HepG2 (cell line): ENCODE results near the gene NEK9. TPM values are rescaled to one million over a fixed set of nuclear protein-coding genes. Genes with fewer than 3 reads are reported as not detected.
A peak's percentile ranks its signal among the peaks of the same experiment; 100 is the strongest.

Experiments used
- AKNA ChIP-seq: sonication (generic); formaldehyde crosslinking; IDR thresholded peaks from 2 replicates; pipeline ENCODE4 v1.4.0; 2020; ENCODE audit warnings: missing genetic modification reagents, borderline replicate concordance
- CAMTA2 ChIP-seq: sonication (generic); formaldehyde crosslinking; IDR thresholded peaks from 2 replicates; pipeline ENCODE4 v1.4.0; 2020; ENCODE audit warnings: mild to moderate bottlenecking, missing genetic modification reagents, borderline replicate concordance
- CERS6 ChIP-seq: sonication (generic); formaldehyde crosslinking; IDR thresholded peaks from 2 replicates; pipeline ENCODE4 v1.5.0; 2020; ENCODE audit warnings: missing genetic modification reagents
- EEA1 ChIP-seq: sonication (generic); formaldehyde crosslinking; IDR thresholded peaks from 2 replicates; pipeline ENCODE4 v1.5.1; 2020; ENCODE audit warnings: mild to moderate bottlenecking, missing genetic modification reagents, borderline replicate concordance
- JDP2 ChIP-seq: sonication (generic); formaldehyde crosslinking; IDR thresholded peaks from 2 replicates; pipeline ENCODE4 v1.8.1; 2022; ENCODE audit warnings: missing genetic modification reagents, borderline replicate concordance
- KDM5B ChIP-seq: sonication (generic); formaldehyde crosslinking; IDR thresholded peaks from 2 replicates; pipeline ENCODE4 v1.4.0; 2020; ENCODE audit warnings: missing genetic modification reagents, mild to moderate bottlenecking, borderline replicate concordance
- KLF6 ChIP-seq: IDR thresholded peaks from 2 replicates; pipeline ENCODE4 v1.8.0; 2016; ENCODE audit warnings: missing biosample characterization, missing genetic modification reagents
- KLF9 ChIP-seq: IDR thresholded peaks from 2 replicates; pipeline ENCODE4 v1.6.1; 2016; ENCODE audit warnings: low read depth
- MLLT10 ChIP-seq: sonication (generic); formaldehyde crosslinking; IDR thresholded peaks from 2 replicates; pipeline ENCODE4 v1.4.0; 2020; ENCODE audit warnings: missing genetic modification reagents
- NFE2L2 ChIP-seq: fragments of 150-350 bp; IDR thresholded peaks from 2 replicates; pipeline ENCODE4 v1.6.1; 2014; ENCODE audit warnings: low read length
- RBAK ChIP-seq: sonication (generic); formaldehyde crosslinking; IDR thresholded peaks from 2 replicates; pipeline ENCODE4 v1.5.1; 2020; ENCODE audit warnings: mild to moderate bottlenecking, missing genetic modification reagents
- SNAPC5 ChIP-seq: sonication (generic); formaldehyde crosslinking; IDR thresholded peaks from 2 replicates; pipeline ENCODE4 v1.8.1; 2023; ENCODE audit warnings: mild to moderate bottlenecking, missing genetic modification reagents, borderline replicate concordance
- SP5 ChIP-seq: IDR thresholded peaks from 2 replicates; pipeline ENCODE4 v1.6.1; 2016; ENCODE audit warnings: low read depth, borderline replicate concordance
- ZBTB8A ChIP-seq: sonication (generic); formaldehyde crosslinking; IDR thresholded peaks from 2 replicates; pipeline ENCODE4 v1.4.0; 2020; ENCODE audit warnings: mild to moderate bottlenecking, low read depth, missing genetic modification reagents, borderline replicate concordance
- ZFP62 ChIP-seq: sonication (generic); formaldehyde crosslinking; IDR thresholded peaks from 2 replicates; pipeline ENCODE4 v1.4.0; 2020; ENCODE audit warnings: missing genetic modification reagents
- ZNF17 ChIP-seq: sonication (generic); formaldehyde crosslinking; IDR thresholded peaks from 2 replicates; pipeline ENCODE4 v1.5.0; 2020; ENCODE audit warnings: mild to moderate bottlenecking, missing genetic modification reagents
- ZNF225 ChIP-seq: sonication (generic); formaldehyde crosslinking; IDR thresholded peaks from 2 replicates; pipeline ENCODE4 v1.4.0; 2020; ENCODE audit warnings: mild to moderate bottlenecking, missing genetic modification reagents
- ZNF275 ChIP-seq: sonication (generic); formaldehyde crosslinking; IDR thresholded peaks from 2 replicates; pipeline ENCODE4 v1.8.0; 2022; ENCODE audit warnings: missing genetic modification reagents, mild to moderate bottlenecking, inconsistent platforms, borderline replicate concordance
- ZNF484 ChIP-seq: sonication (generic); formaldehyde crosslinking; IDR thresholded peaks from 2 replicates; pipeline ENCODE4 v1.5.1; 2020; ENCODE audit warnings: mild to moderate bottlenecking, low read depth, missing genetic modification reagents, borderline replicate concordance
- ZNF614 ChIP-seq: IDR thresholded peaks from 2 replicates; pipeline ENCODE4 v1.6.1; 2018; ENCODE audit warnings: missing biosample characterization, missing genetic modification reagents, inconsistent platforms, borderline replicate concordance
- ZNF670 ChIP-seq: sonication (generic); formaldehyde crosslinking; IDR thresholded peaks from 2 replicates; pipeline ENCODE4 v1.8.0; 2022; ENCODE audit warnings: mild to moderate bottlenecking, missing genetic modification reagents, borderline replicate concordance
- ZNF781 ChIP-seq: sonication (generic); formaldehyde crosslinking; IDR thresholded peaks from 2 replicates; pipeline ENCODE4 v1.5.1; 2020; ENCODE audit warnings: borderline replicate concordance, mild to moderate bottlenecking, missing genetic modification reagents; ENCODE audit errors: not compliant biosample characterization
- ZSCAN21 ChIP-seq: sonication (generic); formaldehyde crosslinking; IDR thresholded peaks from 2 replicates; pipeline ENCODE4 v1.8.0; 2022; ENCODE audit warnings: mild to moderate bottlenecking, missing genetic modification reagents, moderate library complexity, borderline replicate concordance
- polyA plus RNA-seq, 8 experiments: library from polyadenylated mRNA; depleted of rRNA in 3 of 8; stranded (reverse) in 7 of 8; unstranded in 1 of 8; fragments of >200 nt; fragmentation: Illumina TruSeq in 4 of 8; extraction: Trizol in 4 of 8; gene quantifications; 2 replicates each; pipeline versions ENCODE4 v1.2.1 to v1.2.3, GENCODE V29; 2011 to 2016; ENCODE audit warnings: low read depth in 4 of 8, missing spikeins in 1 of 8, mixed read lengths in 1 of 8; ENCODE audit not compliant: insufficient read depth in 1 of 8
- total RNA-seq, 5 experiments: library from RNA; depleted of rRNA; stranded (reverse); fragments of >200 nt; fragmentation: Illumina TruSeq; extraction: Trizol; gene quantifications; 2 replicates each; pipeline ENCODE4 v1.2.3, GENCODE V29; 2016; ENCODE audit warnings: low read depth in 1 of 5

Gene NEK9
- total and polyA plus RNA-seq, 2 of the 13 experiments (the other 11 are each of a cell fraction or from before 2014, with no cell fraction given) = 16.5 to 27.3 TPM

- TF ChIP-seq ZBTB8A (no peak), KLF6 (CRISPR knock-in tag) (peak; percentile 86), KDM5B (CRISPR knock-in tag) (peak; percentile 84; the same call in 1 of the 2 replicates), NFE2L2 (no peak), ZSCAN21 (CRISPR knock-in tag) (no peak), CAMTA2 (CRISPR knock-in tag) (peak; percentile 79; the same call in 1 of the 2 replicates), RBAK (CRISPR knock-in tag) (peak; percentile 64; the same call in 1 of the 2 replicates), SP5 (CRISPR knock-in tag) (peak; percentile 63; the same call in 1 of the 2 replicates), ZNF781 (CRISPR knock-in tag) (peak; percentile 49), SNAPC5 (CRISPR knock-in tag) (no peak), ZNF275 (CRISPR knock-in tag) (peak; percentile 86; the same call in 1 of the 2 replicates), ZNF484 (CRISPR knock-in tag) (peak; percentile 83; the same call in 1 of the 2 replicates), CERS6 (no peak), JDP2 (CRISPR knock-in tag) (no peak; the same call in 1 of the 2 replicates), ZFP62 (CRISPR knock-in tag) (no peak), ZNF670 (CRISPR knock-in tag) (no peak), EEA1 (no peak; the same call in 1 of the 2 replicates), AKNA (CRISPR knock-in tag) (peak; percentile 70; the same call in 1 of the 2 replicates), MLLT10 (CRISPR knock-in tag) (no peak), ZNF17 (no peak), ZNF225 (peak; percentile 86; the same call in 1 of the 2 replicates), ZNF614 (no peak), KLF9 (CRISPR knock-in tag) (peak; percentile 70; the same call in 1 of the 2 replicates)
These were observed 49.4 kb upstream of the NEK9 start, which contains the start of gene TMED10 (continued) for GRCh38 chr14:75176142-75176820.
